SK-N-SH treated with all-trans-retinoic acid at 6 μM for 48 hours (cell line): ENCODE results near the gene ZNF462.

Experiments
- ATAC-seq: fragments of 200-7000 bp; cut with Tn5 transposase; 3 replicates; pipeline ENCODE4 v1.9.1; 2020; ENCODE audit warnings: mild to moderate bottlenecking, moderate library complexity
- BACH2 ChIP-seq: fragments of 250-450 bp; sonication (Bioruptor Pico); IDR thresholded peaks from 2 replicates; pipeline ENCODE4 v1.9.0; 2021; ENCODE audit warnings: mild to moderate bottlenecking, borderline replicate concordance
- ESRRG ChIP-seq: fragments of 250-450 bp; sonication (Bioruptor Pico); IDR thresholded peaks from 2 replicates; pipeline ENCODE4 v1.6.1; 2021; ENCODE audit warnings: mild to moderate bottlenecking
- OSR1 ChIP-seq: fragments of 250-450 bp; sonication (Bioruptor Pico); IDR thresholded peaks from 2 replicates; pipeline ENCODE4 v1.8.0; 2022; ENCODE audit warnings: moderate library complexity, mild to moderate bottlenecking, inconsistent platforms
- PATZ1 ChIP-seq: fragments of 250-450 bp; sonication (Bioruptor Pico); IDR thresholded peaks from 2 replicates; pipeline ENCODE4 v1.8.0; 2020; ENCODE audit warnings: mild to moderate bottlenecking, moderate library complexity, borderline replicate concordance
- TOX ChIP-seq: fragments of 250-450 bp; sonication (Bioruptor Pico); IDR thresholded peaks from 2 replicates; pipeline ENCODE4 v1.8.0; 2021; ENCODE audit warnings: mild to moderate bottlenecking, moderate library complexity, borderline replicate concordance
- ZNF565 ChIP-seq: fragments of 450-650 bp; formaldehyde crosslinking; conservative IDR thresholded peaks from 2 replicates; pipeline ENCODE4 v1.5.0; 2020; ENCODE audit warnings: low read depth, mild to moderate bottlenecking, moderate library complexity

ZNF462 gene

GRCh38 chr9:107060062-107060461, 197.1 kb downstream of the ZNF462 start:
- no peak for ATAC-seq
- no peak for TF ChIP-seq PATZ1
- TF ChIP-seq ZNF565 (CRISPR knock-in tag), result no peak
- no peak for TF ChIP-seq OSR1
- TF ChIP-seq ESRRG, result no peak
- TF ChIP-seq TOX (CRISPR knock-in tag), result no peak
- TF ChIP-seq BACH2 (CRISPR knock-in tag), result no peak
